ENCODE measurements around the gene EXO1.

EXO1 gene

GRCh38 chr1:241837901-241838300, 10.1 kb upstream of the EXO1 start:
- no peak for DNase-seq (ENCODE audit: low read depth in 1 of 2, low spot score in 1 of 2)
- H3K27ac ChIP-seq (replicated peaks), result no peak overlapping the region
- TF ChIP-seq POLR2AphosphoS5 (IDR thresholded peaks at IDR 0.05; ENCODE audit: low read depth) (no peak), CTCF (IDR thresholded peaks at IDR 0.05; ENCODE audit: insufficient read depth, low read length) (no peak), SPI1 (IDR thresholded peaks at IDR 0.05; ENCODE audit: borderline replicate concordance, low read depth) (no peak), GABPA (IDR thresholded peaks at IDR 0.05; ENCODE audit: low read depth) (no peak), REST (IDR thresholded peaks at IDR 0.05; ENCODE audit: insufficient replicate concordance, low read depth) (no peak)
- peaks cover 4% of the 10 kb centered on the region for H3K27me3 ChIP-seq (ENCODE audit: insufficient read depth, poor library complexity, severe bottlenecking)
- H3K4me3 ChIP-seq (replicated peaks; ENCODE audit: insufficient read depth, low read length), result no peak overlapping the region

GRCh38 chr1:241838897-241839296, 9.1 kb upstream of the EXO1 start:
- H3K4me3 ChIP-seq (replicated peaks; ENCODE audit: insufficient read depth, low read length), result no peak overlapping the region
- DNase-seq (ENCODE audit: low read depth in 1 of 2, low spot score in 1 of 2), result no peak
- H3K27ac ChIP-seq (replicated peaks), result no peak overlapping the region
- H3K27me3 ChIP-seq (ENCODE audit: insufficient read depth, poor library complexity, severe bottlenecking), result no peaks in the 10 kb centered on the region
- no peak for TF ChIP-seq POLR2AphosphoS5 (IDR thresholded peaks at IDR 0.05; ENCODE audit: low read depth)
- TF ChIP-seq GABPA (IDR thresholded peaks at IDR 0.05; ENCODE audit: low read depth), result no peak
- no peak for TF ChIP-seq CTCF (IDR thresholded peaks at IDR 0.05; ENCODE audit: insufficient read depth, low read length)
- no peak for TF ChIP-seq SPI1 (IDR thresholded peaks at IDR 0.05; ENCODE audit: borderline replicate concordance, low read depth)
- no peak for TF ChIP-seq REST (IDR thresholded peaks at IDR 0.05; ENCODE audit: insufficient replicate concordance, low read depth)

GRCh38 chr1:241839369-241839979, 8.5 kb upstream of the EXO1 start:
- no peak for TF ChIP-seq CTCF (IDR thresholded peaks at IDR 0.05; ENCODE audit: insufficient read depth, low read length)
- no peak overlapping the region for H3K27ac ChIP-seq (replicated peaks)
- H3K4me3 ChIP-seq (replicated peaks; ENCODE audit: insufficient read depth, low read length), result no peak overlapping the region
- DNase-seq (ENCODE audit: low read depth in 1 of 2, low spot score in 1 of 2), result no peak
- no peaks in the 10 kb centered on the region for H3K27me3 ChIP-seq (ENCODE audit: insufficient read depth, poor library complexity, severe bottlenecking)

- TF ChIP-seq REST (IDR thresholded peaks at IDR 0.05; ENCODE audit: insufficient replicate concordance, low read depth) (no peak), SPI1 (IDR thresholded peaks at IDR 0.05; ENCODE audit: borderline replicate concordance, low read depth) (no peak), POLR2AphosphoS5 (IDR thresholded peaks at IDR 0.05; ENCODE audit: low read depth) (no peak), GABPA (IDR thresholded peaks at IDR 0.05; ENCODE audit: low read depth) (no peak), CTCF (IDR thresholded peaks at IDR 0.05; ENCODE audit: insufficient read depth, low read length) (no peak)
- Histone ChIP-seq H3K27ac (replicated peaks) (no peak overlapping the region), H3K27me3 (ENCODE audit: insufficient read depth, poor library complexity, severe bottlenecking) (no peaks in the 10 kb centered on the region), H3K4me3 (replicated peaks; ENCODE audit: insufficient read depth, low read length) (no peak overlapping the region)
- DNase-seq (ENCODE audit: low read depth in 1 of 2, low spot score in 1 of 2), result no peak
Observed at GRCh38 chr1:241840164-241840563, 7.8 kb upstream of the EXO1 start.

Data from HL-60 (cell line).